IPS-18c (cell line): ENCODE results near the gene BCL2A1.

Experiments
- H3K4me3 ChIP-seq: 2 replicates; pipeline ENCODE4 v1.7.0; 2013; ENCODE audit warnings: low read depth, mild to moderate bottlenecking, low read length, moderate library complexity; ENCODE audit not compliant: insufficient read depth
- H3K9me3 ChIP-seq: one replicate; pipeline ENCODE4 v1.6.1; 2013; ENCODE audit warnings: mild to moderate bottlenecking, low read length, moderate library complexity; ENCODE audit not compliant: control insufficient read depth, insufficient read depth

BCL2A1 gene

DNA sequence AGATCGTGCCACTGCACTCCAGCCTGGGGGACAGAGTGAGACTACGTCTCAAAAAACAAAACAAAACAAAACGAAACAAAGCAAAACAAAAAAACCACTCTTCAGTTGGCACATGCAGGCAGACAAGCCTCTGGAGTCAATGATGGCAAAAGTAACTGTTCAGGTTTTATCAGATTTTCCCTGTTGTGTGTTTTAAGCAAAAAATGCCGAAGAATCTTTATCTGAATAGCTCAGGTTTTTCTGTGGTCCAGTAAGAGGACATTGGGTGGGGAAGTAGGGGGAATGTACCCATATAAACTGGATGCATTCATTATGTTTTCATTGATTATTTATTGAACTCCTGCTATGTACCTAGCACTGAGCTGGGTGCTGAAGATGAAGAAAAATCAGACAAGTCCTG, 20.8 kb upstream of the BCL2A1 start:
- Histone ChIP-seq H3K4me3 (no peak overlapping the region), H3K9me3 (no peaks in the 10 kb centered on the region)

DNA sequence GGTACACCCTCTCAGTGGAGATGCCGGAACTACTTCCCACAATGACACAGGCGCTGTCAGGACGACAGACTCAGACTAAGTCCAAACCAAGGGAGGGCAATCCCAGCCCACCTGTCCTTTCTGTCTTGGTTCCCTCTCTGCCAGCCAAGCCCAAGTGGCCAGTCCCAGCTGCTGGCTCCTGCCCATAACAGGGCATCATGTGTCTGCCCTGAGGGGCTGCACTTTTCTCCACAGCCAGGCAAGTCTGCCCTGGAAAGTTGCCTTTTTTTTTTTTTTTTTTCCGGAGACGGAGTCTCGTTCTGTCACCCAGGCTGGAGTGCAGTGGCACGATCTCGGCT, 20.0 kb upstream of the BCL2A1 start:
- Histone ChIP-seq H3K4me3 (no peak overlapping the region), H3K9me3 (peaks cover 2% of the 10 kb centered on the region)

DNA sequence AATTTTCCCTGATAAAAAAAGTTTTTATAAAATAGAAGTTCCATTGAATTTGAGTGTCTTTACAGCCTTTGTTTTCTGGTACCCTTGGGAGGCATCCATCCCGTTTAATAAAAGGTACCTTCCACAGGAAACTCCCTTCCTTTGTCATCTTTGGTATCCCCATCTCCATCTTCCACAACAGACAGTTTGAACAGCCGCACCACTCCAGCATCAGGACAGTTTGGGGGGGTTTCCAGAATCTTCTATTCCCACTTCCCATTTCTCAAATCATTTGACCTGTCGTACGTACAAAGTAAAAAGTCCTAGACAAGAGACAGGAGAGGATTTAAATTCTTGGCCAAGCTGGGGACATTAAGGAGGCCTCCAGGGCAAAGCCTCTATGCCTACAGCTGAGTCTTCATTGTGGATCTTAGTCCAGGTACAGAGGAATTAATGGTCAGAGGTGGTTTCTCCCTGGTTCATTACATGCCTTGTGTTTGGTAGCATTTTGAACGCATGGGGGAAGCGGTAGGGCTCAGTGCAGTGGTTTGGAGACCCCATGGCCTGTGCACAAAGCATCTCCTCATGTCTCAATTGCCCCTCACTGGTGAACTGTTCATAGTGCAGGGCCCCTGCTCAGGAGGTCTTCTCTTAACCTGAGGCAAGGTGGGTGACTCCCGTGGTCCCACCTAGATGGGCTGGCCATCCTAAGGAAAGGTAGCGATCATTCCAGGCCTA, 19.4 kb upstream of the BCL2A1 start:
- Histone ChIP-seq H3K4me3 (no peak overlapping the region), H3K9me3 (peaks cover 4% of the 10 kb centered on the region)

DNA sequence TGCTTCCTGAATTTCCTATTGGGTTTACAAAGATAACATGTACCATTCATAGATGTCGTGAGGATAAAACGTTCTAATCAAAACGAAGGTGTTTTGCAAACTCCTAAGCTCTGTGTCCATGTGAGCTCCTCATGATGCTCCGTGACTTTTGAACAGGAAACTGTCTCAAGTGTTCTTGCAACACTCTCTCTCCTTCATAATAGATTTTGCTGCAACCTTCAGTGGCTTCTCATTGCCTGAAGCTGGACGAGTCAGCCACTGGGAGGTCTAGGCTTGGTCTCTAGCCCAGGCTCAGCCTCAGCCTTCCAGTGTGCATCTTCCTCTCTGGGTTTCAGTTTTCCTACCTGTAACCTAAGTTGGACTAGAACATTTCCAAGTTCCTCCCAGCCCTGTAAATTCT, 18.7 kb upstream of the BCL2A1 start:
- H3K9me3 ChIP-seq = peaks cover 4% of the 10 kb centered on the region
- no peak overlapping the region for H3K4me3 ChIP-seq

DNA sequence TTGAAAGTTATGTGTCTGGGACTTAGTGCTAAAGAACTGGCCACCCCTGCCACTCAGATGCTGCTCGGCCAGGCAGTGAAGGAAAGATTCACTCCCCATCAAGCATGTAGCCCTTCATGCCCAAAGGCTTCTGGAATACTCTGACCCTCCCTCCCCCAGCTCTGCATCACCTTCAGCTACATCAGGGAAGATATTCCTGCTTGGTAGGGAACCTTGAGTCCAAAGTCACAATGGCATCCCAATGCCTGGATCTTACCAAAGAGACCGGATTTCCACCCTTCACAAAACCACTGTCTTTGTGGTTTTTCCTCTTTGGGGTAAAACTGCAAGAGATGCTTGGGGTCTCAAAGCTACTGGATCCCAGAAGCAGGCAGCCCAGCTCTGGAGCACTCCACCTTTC, 18.2 kb upstream of the BCL2A1 start:
- Histone ChIP-seq H3K4me3 (no peak overlapping the region), H3K9me3 (peaks cover 4% of the 10 kb centered on the region)

DNA sequence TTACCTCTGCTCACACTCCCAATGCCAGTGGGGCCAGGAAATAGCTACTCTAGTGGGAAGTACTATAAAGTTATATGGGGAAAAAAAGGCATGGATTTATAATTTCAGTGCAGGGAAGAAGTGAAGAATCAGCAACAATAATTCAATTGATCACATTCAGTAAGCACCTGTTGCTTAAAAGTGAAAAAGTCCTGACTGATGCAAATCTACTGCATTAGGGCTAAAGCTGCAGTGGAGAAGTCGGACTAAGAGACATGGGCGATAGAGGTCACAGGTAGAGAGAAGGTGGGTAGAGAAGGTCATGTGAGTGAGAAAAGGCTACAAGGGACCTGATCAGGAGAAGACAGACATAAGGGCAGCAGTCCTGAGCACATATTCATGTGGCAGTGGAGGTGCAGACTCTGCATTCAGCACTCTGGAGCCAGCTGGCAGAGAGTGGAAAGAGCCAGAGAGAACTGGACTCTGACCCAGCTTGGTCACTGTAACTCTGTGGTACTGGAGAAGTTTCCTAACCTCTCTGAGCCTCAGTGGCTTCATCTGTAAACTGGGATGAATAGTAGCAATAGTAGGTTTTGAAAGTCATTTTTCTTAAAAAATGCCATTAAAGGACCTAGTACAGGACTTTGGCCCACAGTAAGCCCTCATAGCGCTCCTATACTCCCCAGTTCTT, 17.6 kb upstream of the BCL2A1 start:
- Histone ChIP-seq H3K9me3 (peaks cover 4% of the 10 kb centered on the region), H3K4me3 (no peak overlapping the region)

DNA sequence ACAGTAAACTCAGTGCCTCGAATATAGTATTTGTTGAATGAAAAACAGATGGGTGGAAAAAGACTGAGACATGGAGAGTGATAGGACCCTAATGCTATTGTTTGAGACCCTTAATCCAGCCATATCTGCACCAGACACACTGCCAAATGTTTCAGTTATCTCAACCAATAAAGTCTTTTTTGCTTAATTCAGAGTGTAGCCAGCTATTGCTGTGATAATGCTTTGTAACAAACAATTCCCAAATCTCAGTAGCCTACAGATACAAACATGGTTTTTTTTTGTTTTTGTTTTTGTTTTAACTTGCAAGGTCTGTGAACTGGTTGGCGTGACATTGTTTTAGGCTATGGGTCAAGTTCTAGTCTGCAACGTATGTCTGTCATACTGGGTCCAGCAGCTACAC, 17.0 kb upstream of the BCL2A1 start:
- H3K9me3 ChIP-seq = peaks cover 4% of the 10 kb centered on the region
- no peak overlapping the region for H3K4me3 ChIP-seq

DNA sequence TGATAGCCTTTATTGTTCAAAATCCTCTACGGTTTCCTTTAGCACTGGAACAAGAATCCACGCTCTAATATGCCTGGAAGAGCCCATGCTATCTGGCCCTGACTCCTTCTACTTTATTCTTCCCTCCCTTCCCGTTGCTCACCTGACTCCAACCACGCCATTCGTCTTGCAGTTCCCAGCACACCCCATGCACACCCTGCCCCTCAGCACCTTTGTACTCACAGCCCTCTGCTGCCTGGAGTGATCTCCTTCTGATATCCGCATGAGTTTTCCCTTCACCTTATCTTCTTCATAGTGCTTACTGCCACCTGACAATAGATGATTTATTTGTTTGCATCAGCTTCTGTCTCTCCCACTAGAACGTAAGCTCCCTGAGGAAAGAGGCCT, 16.6 kb upstream of the BCL2A1 start:
- Histone ChIP-seq H3K4me3 (no peak overlapping the region), H3K9me3 (peaks cover 4% of the 10 kb centered on the region)

DNA sequence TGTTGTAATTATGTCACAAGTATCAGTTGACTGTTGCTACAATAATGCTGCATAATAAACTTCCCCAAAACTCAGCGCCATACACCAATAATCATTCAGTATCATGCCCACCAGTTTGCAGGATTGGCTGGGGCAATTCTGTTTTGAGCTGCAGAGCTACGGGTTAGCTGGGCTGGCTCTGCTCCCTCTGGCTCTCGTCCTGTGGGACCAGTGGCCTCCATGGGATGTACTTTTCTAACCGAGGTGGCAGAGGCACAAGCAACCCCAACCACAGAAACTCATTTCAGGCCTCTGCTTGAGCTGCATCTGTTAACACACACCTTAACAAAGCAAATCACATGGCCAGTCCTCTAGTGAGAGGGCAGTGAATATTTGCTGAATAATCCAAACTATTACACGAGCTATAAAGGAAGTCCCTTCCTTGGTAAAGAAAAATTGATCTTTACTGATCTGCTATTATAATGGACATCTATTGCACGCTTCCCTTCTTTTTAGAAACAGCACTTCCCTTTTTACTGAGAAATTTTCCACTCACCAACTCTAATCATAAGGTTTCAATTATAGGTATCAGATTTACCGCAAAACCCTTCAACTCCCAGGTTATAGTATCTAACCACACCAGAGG, 10.9 kb upstream of the BCL2A1 start:
- H3K4me3 ChIP-seq = no peak overlapping the region
- H3K9me3 ChIP-seq = peaks cover 7% of the 10 kb centered on the region

DNA sequence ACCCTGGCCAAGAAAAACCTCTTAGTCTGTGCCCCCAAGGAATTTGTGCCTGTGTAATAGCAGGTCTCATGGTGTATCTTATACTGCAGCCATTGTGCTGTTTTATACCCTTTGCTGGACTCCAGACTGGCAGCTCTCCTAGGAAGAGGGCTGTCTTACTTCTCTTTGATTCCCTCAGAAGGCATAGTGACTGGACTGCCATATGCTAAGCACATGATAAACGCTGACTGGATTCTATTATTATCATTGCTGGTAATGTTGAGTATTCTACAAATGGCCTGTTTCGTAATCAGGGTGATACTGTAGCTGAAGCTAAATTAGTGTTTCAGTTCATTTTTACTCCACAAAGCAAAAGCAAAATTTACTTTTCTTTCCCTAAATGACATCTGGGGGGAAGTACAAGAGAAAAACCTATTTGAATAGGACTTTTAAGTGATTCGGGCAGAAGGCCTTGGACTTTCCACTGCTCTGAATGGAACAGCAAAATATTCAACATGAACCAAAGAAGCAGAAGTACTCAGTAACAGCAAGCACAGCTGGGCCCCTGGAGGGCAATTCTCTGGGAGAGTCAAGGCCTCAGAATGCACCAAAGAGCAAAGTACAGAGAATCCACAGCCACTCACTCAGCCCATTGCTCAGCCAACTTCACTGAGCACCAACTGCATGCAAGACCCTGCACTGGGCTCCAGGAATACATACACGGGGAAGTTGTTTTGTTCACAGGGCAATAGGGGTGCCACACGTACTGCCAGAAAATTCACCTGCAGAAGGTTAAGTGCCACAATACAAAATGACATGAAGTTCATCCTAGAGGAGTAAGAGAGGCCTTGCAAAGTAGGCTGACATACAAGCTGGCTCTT, 7.9 kb upstream of the BCL2A1 start:
- peaks cover 3% of the 10 kb centered on the region for H3K9me3 ChIP-seq
- no peak overlapping the region for H3K4me3 ChIP-seq

DNA sequence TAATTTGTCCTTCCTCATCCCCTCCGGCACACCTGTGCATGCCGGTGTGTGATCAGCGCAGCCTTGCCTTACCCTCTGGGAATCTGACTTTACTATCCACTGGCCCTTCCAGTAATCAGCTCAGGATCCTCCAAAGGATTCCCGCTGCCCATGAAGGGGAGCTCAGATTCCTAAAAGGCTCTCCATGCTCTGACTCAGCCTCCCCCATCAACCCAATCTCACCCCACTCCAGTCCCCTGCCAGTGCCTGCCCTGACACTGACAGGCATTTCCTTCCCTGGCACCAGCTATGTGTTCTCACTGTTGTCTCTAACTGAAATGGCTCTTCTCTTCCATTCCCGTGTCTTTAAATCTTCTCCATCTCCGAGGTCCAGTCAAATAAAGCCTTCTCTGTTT, 7.3 kb upstream of the BCL2A1 start:
- no peak overlapping the region for H3K4me3 ChIP-seq
- H3K9me3 ChIP-seq = peaks cover 3% of the 10 kb centered on the region

DNA sequence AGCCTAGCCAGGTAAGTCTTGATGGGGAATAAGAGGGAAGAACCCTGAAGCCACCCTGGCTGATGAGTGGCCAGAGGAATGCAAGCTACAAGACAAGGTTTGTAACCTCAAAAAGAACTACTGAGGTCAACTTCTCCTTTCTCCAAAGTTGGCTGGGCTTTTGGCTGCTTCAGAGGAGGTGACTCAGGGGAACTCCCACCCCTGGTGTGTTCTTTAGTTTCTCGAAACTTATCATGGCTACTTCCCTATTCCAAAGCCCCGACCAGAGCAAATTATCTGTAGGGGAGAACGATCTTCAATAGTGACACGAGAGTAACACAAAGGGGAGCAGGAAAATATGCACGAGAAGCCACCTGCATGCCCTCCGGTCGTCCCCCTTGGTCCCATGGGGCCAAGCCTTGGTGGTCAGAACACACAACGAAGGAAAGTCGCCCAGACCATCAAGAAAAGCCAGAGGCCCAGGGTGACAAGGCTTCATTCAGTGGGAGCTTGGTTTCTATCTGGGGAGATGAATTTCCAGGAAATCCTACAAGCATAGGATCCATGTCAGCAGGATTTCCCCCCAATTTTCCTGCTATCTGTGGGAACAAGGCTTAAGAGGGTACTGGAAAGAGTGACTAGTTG, 6.5 kb upstream of the BCL2A1 start:
- Histone ChIP-seq H3K4me3 (no peak overlapping the region), H3K9me3 (peaks cover 3% of the 10 kb centered on the region)

DNA sequence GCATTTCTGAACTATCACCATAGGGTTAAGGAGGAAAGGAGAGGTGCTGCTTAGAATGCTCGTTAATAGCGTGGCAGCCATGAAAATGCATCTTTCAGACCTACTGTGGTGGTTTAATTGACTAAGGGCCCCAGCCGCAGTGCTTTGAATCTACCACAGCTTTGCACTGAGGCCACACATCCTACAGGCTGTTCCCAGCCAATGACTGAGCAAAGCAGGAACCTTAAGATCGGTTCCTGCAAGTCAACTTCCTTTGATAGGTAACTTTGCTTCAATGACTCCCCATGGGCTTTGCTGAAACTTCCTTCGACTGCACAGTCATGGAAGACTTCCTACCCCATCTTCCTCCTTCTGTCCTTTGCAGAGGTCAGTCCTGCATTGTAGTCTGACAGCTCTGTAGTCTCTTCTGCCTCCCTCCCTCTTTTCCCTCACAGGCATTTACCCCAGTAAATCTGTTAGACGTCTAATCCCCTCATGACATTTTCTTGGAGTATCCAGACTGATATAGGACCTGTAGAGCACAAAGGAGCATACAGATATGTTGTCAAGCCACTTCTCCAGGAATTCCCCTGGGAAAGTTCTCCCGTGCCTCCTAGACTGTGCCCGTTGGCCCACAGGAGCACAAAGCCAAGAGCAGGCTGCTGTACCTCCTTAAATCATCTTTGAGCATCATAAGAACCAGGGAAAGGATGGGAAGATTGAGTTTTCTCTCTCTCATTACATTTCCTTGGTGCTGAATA, 2.6 kb upstream of the BCL2A1 start:
- H3K9me3 ChIP-seq = peaks cover 3% of the 10 kb centered on the region
- H3K4me3 ChIP-seq = no peak overlapping the region

DNA sequence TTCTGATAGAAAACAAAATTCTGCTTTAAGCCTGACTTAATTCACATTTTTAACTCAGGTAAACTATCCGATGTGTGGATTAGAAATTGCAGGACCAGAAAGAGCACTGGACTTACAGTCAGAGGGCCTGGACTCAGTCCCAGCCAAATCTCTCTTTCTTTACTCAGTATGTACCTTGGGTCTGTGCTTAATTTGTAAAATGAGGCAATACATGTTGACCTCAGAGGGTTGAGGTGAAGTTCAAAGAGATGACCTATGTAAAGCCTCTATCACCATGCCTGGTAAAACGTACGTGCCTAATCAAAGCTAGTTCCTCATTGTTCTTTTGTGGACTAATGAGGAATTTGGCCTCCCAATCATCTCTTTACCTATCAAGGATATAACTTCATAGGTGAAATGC, 1.9 kb upstream of the BCL2A1 start:
- H3K9me3 ChIP-seq = peaks cover 3% of the 10 kb centered on the region
- no peak overlapping the region for H3K4me3 ChIP-seq

DNA sequence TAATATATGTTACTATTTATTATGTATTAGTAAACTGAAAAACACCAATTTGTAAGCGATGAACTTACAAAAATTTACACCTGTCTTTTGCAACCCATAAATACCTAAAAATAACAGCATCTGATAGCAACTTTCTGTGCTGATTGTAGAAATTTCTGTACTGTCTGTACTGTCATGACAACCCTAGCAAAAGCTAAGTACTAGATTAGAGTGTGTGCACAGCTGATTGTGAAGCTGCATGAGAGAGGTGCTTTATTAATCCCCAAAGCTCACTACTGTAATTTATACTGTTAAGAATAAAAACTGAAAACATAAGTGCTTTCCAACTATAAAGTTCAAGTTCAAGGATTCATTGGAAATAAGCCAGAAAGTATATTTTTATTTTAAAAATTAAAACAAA, 815 bp downstream of the BCL2A1 start:
- Histone ChIP-seq H3K9me3 (no peaks in the 10 kb centered on the region), H3K4me3 (no peak overlapping the region)

DNA sequence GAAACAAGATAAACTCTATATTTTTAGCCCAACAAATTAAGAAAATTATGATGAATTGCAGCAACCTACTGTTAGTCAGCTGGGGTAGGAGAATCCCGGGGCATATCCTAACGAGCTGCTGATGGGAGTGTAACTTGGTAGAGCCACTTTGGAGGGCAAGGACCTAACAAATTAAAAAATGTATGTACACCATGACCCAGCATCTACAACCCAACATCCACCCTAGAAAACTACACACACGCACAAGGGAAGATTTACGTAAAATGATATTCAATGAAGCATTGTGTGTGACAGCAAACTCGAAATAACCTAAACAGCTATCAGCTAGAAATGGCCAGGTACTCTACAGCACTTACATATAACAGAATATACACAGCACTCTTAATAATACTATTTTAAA, 1.9 kb downstream of the BCL2A1 start:
- Histone ChIP-seq H3K9me3 (no peaks in the 10 kb centered on the region), H3K4me3 (no peak overlapping the region)
